ENCODE measurements around the gene PFKFB4. TPM values are rescaled to one million over a fixed set of nuclear protein-coding genes. Genes with fewer than 3 reads are reported as not detected.
"Not testable (repeated sequence)": the region's sequence is repeated elsewhere in the genome, so short reads cannot be mapped to it uniquely, and the experiment has no call there.

PFKFB4 gene
- total and polyA plus RNA-seq, 2 of the 4 experiments (the other 2 are of a cell fraction), result 16.9 to 17.0 TPM

- H3K79me1 ChIP-seq (ENCODE audit: low read depth in 1 of 2, low read length in 2 of 2); H3K14ac ChIP-seq (replicated peaks; ENCODE audit: low read depth, low read length); in situ Hi-C loops (cut with MboI; ENCODE audit: low sequenced_read_pairs); H2BK120ac ChIP-seq (ENCODE audit: low read depth, low read length); H3K4ac ChIP-seq (ENCODE audit: low read depth, low read length); H3K23ac ChIP-seq (ENCODE audit: low read depth, low read length); H3K27me3 ChIP-seq (ENCODE audit: control insufficient read depth, insufficient read depth, low read length); H3K4me1 ChIP-seq (ENCODE audit: control insufficient read depth, insufficient read depth, low read length); H2BK15ac ChIP-seq (ENCODE audit: low read depth, low read length); H2BK5ac ChIP-seq (ENCODE audit: low read depth, low read length, poor library complexity, severe bottlenecking); ATAC-seq (ENCODE audit: low read depth); intact Hi-C loops (cut with micrococcal nuclease); H3K36me3 ChIP-seq (ENCODE audit: control insufficient read depth, insufficient read depth, low read length); H3K9ac ChIP-seq (ENCODE audit: low read depth, low read length); H4K5ac ChIP-seq (ENCODE audit: low read depth, low read length); H2BK20ac ChIP-seq (ENCODE audit: low read depth, low read length); H3K9me3 ChIP-seq (ENCODE audit: control insufficient read depth, insufficient read depth, low read length); CTCF ChIA-PET; H3K18ac ChIP-seq (ENCODE audit: low read depth, low read length); H4K8ac ChIP-seq (ENCODE audit: low read depth in 2 of 2, low read length in 2 of 2); POLR2A ChIA-PET (ENCODE audit: unreplicated experiment); H3K4me3 ChIP-seq (ENCODE audit: insufficient read depth, low read depth, low read length); H3K56ac ChIP-seq (ENCODE audit: extremely low read depth, insufficient read depth, low read length); H3K4me2 ChIP-seq (ENCODE audit: low read depth, low read length); BruUV-seq (replicated peaks); H2AK5ac ChIP-seq (ENCODE audit: low read depth, low read length); H3K9me1 ChIP-seq (ENCODE audit: insufficient read depth, low read length); H4K91ac ChIP-seq (ENCODE audit: insufficient read depth, low read depth, low read length); H3K27ac ChIP-seq (ENCODE audit: insufficient read depth, low read length); H4K20me1 ChIP-seq (ENCODE audit: insufficient read depth, low read length); DNase-seq; H2AK9ac ChIP-seq (replicated peaks; ENCODE audit: low read depth, low read length, poor library complexity); dilution Hi-C loops (cut with HindIII; ENCODE audit: low sequenced_read_pairs, unreplicated experiment); H2AFZ ChIP-seq (replicated peaks; ENCODE audit: low read length, poor library complexity): not testable (repeated sequence)
- WGBS, 2 experiments (ENCODE audit: extremely low coverage in 2 of 2, insufficient read length in 1 of 2), result 100% methylated on average over 2 of the region's 6 CpGs; no CpG with 5 or more reads in 1 of the 2 experiments
These were observed 73.8 kb downstream of the PFKFB4 start for GRCh38 chr3:48482822-48483221.

- BruUV-seq (replicated peaks); H3K79me1 ChIP-seq (ENCODE audit: low read depth in 1 of 2, low read length in 2 of 2): not testable (repeated sequence)
These were observed 75.7 kb downstream of the PFKFB4 start for GRCh38 chr3:48480891-48481290.

More at GRCh38 chr3:48480891-48481290, 75.7 kb downstream of the PFKFB4 start:
- DNase-seq; dilution Hi-C loops (cut with HindIII; ENCODE audit: low sequenced_read_pairs, unreplicated experiment); H3K4me2 ChIP-seq (ENCODE audit: low read depth, low read length); POLR2A ChIA-PET (ENCODE audit: unreplicated experiment); H3K9ac ChIP-seq (ENCODE audit: low read depth, low read length); H3K27me3 ChIP-seq (ENCODE audit: control insufficient read depth, insufficient read depth, low read length); H4K8ac ChIP-seq (ENCODE audit: low read depth in 2 of 2, low read length in 2 of 2); H2AK5ac ChIP-seq (ENCODE audit: low read depth, low read length); H3K9me3 ChIP-seq (ENCODE audit: control insufficient read depth, insufficient read depth, low read length); H3K27ac ChIP-seq (ENCODE audit: insufficient read depth, low read length); CTCF ChIA-PET; in situ Hi-C loops (cut with MboI; ENCODE audit: low sequenced_read_pairs); H4K5ac ChIP-seq (ENCODE audit: low read depth, low read length); H2BK15ac ChIP-seq (ENCODE audit: low read depth, low read length); ATAC-seq (ENCODE audit: low read depth); intact Hi-C loops (cut with micrococcal nuclease); H3K14ac ChIP-seq (replicated peaks; ENCODE audit: low read depth, low read length); H2AK9ac ChIP-seq (replicated peaks; ENCODE audit: low read depth, low read length, poor library complexity); H3K9me1 ChIP-seq (ENCODE audit: insufficient read depth, low read length); H2BK20ac ChIP-seq (ENCODE audit: low read depth, low read length); H3K4me3 ChIP-seq (ENCODE audit: insufficient read depth, low read depth, low read length); H3K56ac ChIP-seq (ENCODE audit: extremely low read depth, insufficient read depth, low read length); H4K91ac ChIP-seq (ENCODE audit: insufficient read depth, low read depth, low read length); H2AFZ ChIP-seq (replicated peaks; ENCODE audit: low read length, poor library complexity); H2BK120ac ChIP-seq (ENCODE audit: low read depth, low read length); H2BK5ac ChIP-seq (ENCODE audit: low read depth, low read length, poor library complexity, severe bottlenecking); H3K4ac ChIP-seq (ENCODE audit: low read depth, low read length); H3K23ac ChIP-seq (ENCODE audit: low read depth, low read length); H3K18ac ChIP-seq (ENCODE audit: low read depth, low read length); H4K20me1 ChIP-seq (ENCODE audit: insufficient read depth, low read length); H3K4me1 ChIP-seq (ENCODE audit: control insufficient read depth, insufficient read depth, low read length): not testable (repeated sequence)
- H3K36me3 ChIP-seq (ENCODE audit: control insufficient read depth, insufficient read depth, low read length), result peaks cover 11% of the 10 kb centered on the region; the same call in 1 of the 2 replicates
- WGBS, 2 experiments (ENCODE audit: extremely low coverage in 2 of 2, insufficient read length in 1 of 2), result no CpG with 5 or more reads among the region's 11 CpGs
